ENCODE data around the gene GPRIN2. TPM values are rescaled to one million over a fixed set of nuclear protein-coding genes. Genes with fewer than 3 reads are reported as not detected.

GPRIN2 gene
- polyA plus RNA-seq, 1 of the 3 experiments (the other 2 are of a cell fraction): 0.03 TPM

DNA sequence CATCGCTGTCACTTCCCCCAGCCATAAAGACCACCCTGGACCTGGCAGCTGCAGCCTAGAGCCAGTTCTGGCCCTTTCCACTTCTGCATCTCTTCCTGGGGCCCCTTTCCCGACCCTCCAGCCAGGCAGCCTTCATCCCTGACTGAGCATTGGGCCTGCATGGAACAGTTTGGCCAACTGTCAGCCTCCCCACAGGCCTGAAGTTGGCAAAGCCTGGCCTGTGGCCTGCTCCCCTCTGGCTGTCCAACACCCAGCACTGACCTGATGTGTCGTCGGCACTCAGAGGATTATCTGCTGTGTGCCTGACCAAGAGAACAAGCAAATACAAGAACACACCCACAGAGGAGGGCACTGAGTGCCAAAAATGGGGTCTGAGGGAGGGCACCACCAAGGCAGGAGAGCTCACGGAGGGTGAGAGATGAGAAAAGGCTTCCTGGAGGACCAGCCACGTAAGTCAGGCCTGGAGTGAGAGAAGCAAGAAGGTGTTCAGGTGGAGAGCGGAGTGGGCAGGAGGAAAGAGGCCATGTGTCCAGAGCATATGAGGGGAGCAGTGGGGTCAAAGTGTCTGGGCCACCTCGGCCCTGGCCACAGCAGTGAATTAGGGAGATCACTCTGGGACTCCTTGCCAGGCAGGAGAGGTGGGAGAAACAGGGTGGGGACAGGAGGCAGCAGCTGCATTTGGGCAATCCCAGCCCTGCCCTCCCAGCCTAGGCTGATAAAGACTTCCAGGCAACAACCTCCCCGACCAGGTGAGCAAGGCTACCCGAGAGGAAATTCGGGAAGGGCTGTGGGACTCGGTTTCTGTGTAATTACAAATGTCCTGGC is 4.5 kb downstream of the GPRIN2 start:
- POLR2A ChIA-PET: no interaction called here
- WGBS (ENCODE audit: low lambda C conversion rate): 60% methylated on average over 12 of the region's 12 CpGs

DNA sequence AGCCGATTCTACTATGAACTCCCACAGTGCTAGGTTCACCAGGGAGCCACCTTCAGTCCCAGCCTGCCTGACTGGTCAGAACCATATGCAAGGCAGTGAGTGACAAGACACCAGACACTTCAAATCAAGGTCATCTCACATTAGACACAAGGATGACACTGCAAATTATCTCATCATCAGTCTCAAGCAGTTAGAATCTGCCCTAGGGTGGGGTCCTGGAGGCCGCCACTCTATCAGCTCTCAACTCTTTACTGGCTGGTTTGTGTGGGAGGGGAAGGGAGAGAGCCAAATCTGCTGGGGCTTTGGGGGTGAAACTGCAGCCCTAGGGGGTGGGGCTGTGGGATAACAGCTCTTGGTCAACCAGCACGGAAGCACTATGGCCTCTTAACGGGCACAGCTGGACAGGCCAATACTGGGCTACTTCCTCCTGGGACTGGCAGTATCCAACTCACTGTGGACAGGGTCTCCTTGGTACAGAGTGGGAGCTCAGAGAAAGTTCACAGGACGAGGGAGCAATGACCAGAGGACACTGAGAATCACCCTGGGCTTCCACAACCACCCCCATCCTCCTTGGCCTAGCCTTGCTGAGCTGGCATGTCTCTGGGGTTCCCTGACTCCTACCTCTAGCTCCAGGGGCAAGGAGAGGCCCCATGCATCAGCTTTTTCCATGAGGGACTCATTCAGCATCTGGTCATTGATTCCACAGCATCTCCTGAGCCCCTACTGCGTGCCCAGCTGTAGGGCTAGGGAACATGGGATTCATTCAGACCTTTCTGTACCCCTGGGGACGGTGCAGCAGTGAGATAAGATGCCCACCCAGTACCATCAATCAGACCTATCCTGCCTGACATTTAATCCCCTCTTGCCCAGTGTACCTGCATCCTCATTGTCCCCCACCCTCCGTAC is 5.4 kb downstream of the GPRIN2 start:
- Histone ChIP-seq H3F3A (replicated peaks; ENCODE audit: insufficient read depth) (no peaks in the 10 kb centered on the region), H3K36me3 (replicated peaks in 1 of 2; ENCODE audit: control insufficient read depth in 1 of 2, insufficient read depth in 2 of 2, low read length in 1 of 2) (no peaks in the 10 kb centered on the region), H3K4me3 (ENCODE audit: low read depth in 2 of 2, low read length in 1 of 2) (no peak overlapping the region), H3K4me2 (no peak overlapping the region), H3K9me2 (no peaks in the 10 kb centered on the region), H3K9me3 (no peaks in the 10 kb centered on the region), H3K27me3 (ENCODE audit: insufficient read depth) (no peaks in the 10 kb centered on the region; the same call in 1 of the 2 replicates), H3K79me2 (ENCODE audit: insufficient read depth) (no peaks in the 10 kb centered on the region), H3K27ac (ENCODE audit: low read depth in 2 of 2, low read length in 1 of 2) (no peak overlapping the region), H4K20me1 (ENCODE audit: insufficient read depth) (no peaks in the 10 kb centered on the region), H3K4me1 (ENCODE audit: control insufficient read depth in 1 of 2, insufficient read depth in 2 of 2, low read depth in 1 of 2, low read length in 1 of 2) (peaks cover 0 to under 1% of the 10 kb centered on the region in 2 experiments; a peak in 1 of 4 replicates), H2AFZ (ENCODE audit: low read depth) (no peak overlapping the region), H3K9ac (no peak overlapping the region)
- CTCF ChIA-PET: interaction anchor here (0.8 to 1.4 kb wide), 2 partner anchors 11 to 322 kb away, joined by 3 to 5 read pairs; no protein-coding TSS in a partner anchor
- WGBS (ENCODE audit: low lambda C conversion rate): 63% methylated on average over 8 of the region's 8 CpGs
- DNase-seq: no peak
- POLR2A ChIA-PET: no interaction called here
- no peak for TF ChIP-seq RCOR1 (IDR thresholded peaks at IDR 0.05; ENCODE audit: low read length)
- no peak for TF ChIP-seq FOXJ3 (CRISPR knock-in tag; IDR thresholded peaks at IDR 0.05)
- no peak for TF ChIP-seq ELF1 (IDR thresholded peaks at IDR 0.05)
- no peak for TF ChIP-seq SIN3A (IDR thresholded peaks at IDR 0.05; ENCODE audit: borderline replicate concordance, low read depth, low read length)
- TF ChIP-seq, protein P1, sequence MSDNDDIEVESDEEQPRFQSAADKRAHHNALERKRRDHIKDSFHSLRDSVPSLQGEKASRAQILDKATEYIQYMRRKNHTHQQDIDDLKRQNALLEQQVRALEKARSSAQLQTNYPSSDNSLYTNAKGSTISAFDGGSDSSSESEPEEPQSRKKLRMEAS (IDR thresholded peaks at IDR 0.05; ENCODE audit: low read depth): no peak
- TF ChIP-seq EZH2phosphoT487 (IDR thresholded peaks at IDR 0.05; ENCODE audit: borderline replicate concordance, low read depth): no peak
- TF ChIP-seq, protein P2, sequence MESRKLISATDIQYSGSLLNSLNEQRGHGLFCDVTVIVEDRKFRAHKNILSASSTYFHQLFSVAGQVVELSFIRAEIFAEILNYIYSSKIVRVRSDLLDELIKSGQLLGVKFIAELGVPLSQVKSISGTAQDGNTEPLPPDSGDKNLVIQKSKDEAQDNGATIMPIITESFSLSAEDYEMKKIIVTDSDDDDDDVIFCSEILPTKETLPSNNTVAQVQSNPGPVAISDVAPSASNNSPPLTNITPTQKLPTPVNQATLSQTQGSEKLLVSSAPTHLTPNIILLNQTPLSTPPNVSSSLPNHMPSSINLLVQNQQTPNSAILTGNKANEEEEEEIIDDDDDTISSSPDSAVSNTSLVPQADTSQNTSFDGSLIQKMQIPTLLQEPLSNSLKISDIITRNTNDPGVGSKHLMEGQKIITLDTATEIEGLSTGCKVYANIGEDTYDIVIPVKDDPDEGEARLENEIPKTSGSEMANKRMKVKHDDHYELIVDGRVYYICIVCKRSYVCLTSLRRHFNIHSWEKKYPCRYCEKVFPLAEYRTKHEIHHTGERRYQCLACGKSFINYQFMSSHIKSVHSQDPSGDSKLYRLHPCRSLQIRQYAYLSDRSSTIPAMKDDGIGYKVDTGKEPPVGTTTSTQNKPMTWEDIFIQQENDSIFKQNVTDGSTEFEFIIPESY (IDR thresholded peaks at IDR 0.05; ENCODE audit: borderline replicate concordance, low read depth): no peak
- no peak for TF ChIP-seq RFX5 (IDR thresholded peaks at IDR 0.05; ENCODE audit: low read length)
- TF ChIP-seq EP300 (IDR thresholded peaks at IDR 0.05; ENCODE audit: borderline replicate concordance in 1 of 2, low read depth in 1 of 2, low read length in 1 of 2): no peak
- TF ChIP-seq GATA2 (CRISPR knock-in tag; IDR thresholded peaks at IDR 0.05): no peak
- TF ChIP-seq CHD2 (IDR thresholded peaks at IDR 0.05; ENCODE audit: low read length, partially characterized antibody): no peak
- TF ChIP-seq YY1 (IDR thresholded peaks at IDR 0.05; ENCODE audit: low read depth): no peak

More for the DNA sequence above, 4.5 kb downstream of the GPRIN2 start:
- no peak for DNase-seq
- Histone ChIP-seq H3K36me3 (replicated peaks in 1 of 2; ENCODE audit: control insufficient read depth in 1 of 2, insufficient read depth in 2 of 2, low read length in 1 of 2) (no peaks in the 10 kb centered on the region), H3K4me1 (ENCODE audit: control insufficient read depth in 1 of 2, insufficient read depth in 2 of 2, low read depth in 1 of 2, low read length in 1 of 2) (peaks cover 0 to 3% of the 10 kb centered on the region in 2 experiments; a peak in 1 of 4 replicates), H3K4me2 (no peak overlapping the region), H3F3A (replicated peaks; ENCODE audit: insufficient read depth) (no peaks in the 10 kb centered on the region), H3K27me3 (ENCODE audit: insufficient read depth) (peaks cover 1% of the 10 kb centered on the region; the same call in 1 of the 2 replicates), H3K9ac (no peak overlapping the region), H4K20me1 (ENCODE audit: insufficient read depth) (no peaks in the 10 kb centered on the region), H3K9me3 (no peaks in the 10 kb centered on the region), H3K79me2 (ENCODE audit: insufficient read depth) (no peaks in the 10 kb centered on the region), H2AFZ (ENCODE audit: low read depth) (no peak overlapping the region), H3K9me2 (no peaks in the 10 kb centered on the region), H3K4me3 (ENCODE audit: low read depth in 2 of 2, low read length in 1 of 2) (no peak overlapping the region), H3K27ac (ENCODE audit: low read depth in 2 of 2, low read length in 1 of 2) (no peak overlapping the region)
- CTCF ChIA-PET: interaction anchor here (0.8 to 1.0 kb wide), 2 partner anchors 9 to 323 kb away, joined by 3 read pairs; no protein-coding TSS in a partner anchor
- no peak for TF ChIP-seq JUND (IDR thresholded peaks at IDR 0.05)
- TF ChIP-seq YY1 (IDR thresholded peaks at IDR 0.05; ENCODE audit: low read depth): no peak
- TF ChIP-seq EP300 (IDR thresholded peaks at IDR 0.05; ENCODE audit: borderline replicate concordance in 1 of 2, low read depth in 1 of 2, low read length in 1 of 2): no peak
- TF ChIP-seq, protein P3, sequence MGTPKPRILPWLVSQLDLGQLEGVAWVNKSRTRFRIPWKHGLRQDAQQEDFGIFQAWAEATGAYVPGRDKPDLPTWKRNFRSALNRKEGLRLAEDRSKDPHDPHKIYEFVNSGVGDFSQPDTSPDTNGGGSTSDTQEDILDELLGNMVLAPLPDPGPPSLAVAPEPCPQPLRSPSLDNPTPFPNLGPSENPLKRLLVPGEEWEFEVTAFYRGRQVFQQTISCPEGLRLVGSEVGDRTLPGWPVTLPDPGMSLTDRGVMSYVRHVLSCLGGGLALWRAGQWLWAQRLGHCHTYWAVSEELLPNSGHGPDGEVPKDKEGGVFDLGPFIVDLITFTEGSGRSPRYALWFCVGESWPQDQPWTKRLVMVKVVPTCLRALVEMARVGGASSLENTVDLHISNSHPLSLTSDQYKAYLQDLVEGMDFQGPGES (IDR thresholded peaks at IDR 0.05; ENCODE audit: low read depth, low read length): no peak
- TF ChIP-seq, protein P2 (IDR thresholded peaks at IDR 0.05; ENCODE audit: borderline replicate concordance, low read depth): no peak
- no peak for TF ChIP-seq EZH2phosphoT487 (IDR thresholded peaks at IDR 0.05; ENCODE audit: borderline replicate concordance, low read depth)
- no peak for TF ChIP-seq CHD2 (IDR thresholded peaks at IDR 0.05; ENCODE audit: low read length, partially characterized antibody)
- TF ChIP-seq TEAD4 (IDR thresholded peaks at IDR 0.05; ENCODE audit: borderline replicate concordance, insufficient read depth): no peak
- no peak for TF ChIP-seq RFX5 (IDR thresholded peaks at IDR 0.05; ENCODE audit: low read length)

Measured in SK-N-SH (cell line).